Panc1 (cell line): Measurements from ENCODE around the gene HOXD9.

Source experiments
- CTCF ChIP-seq: fragments of 450-650 bp; IDR thresholded peaks from 2 replicates; pipeline ENCODE4 v1.5.1; 2017; ENCODE audit warnings: mild to moderate bottlenecking
- POLR2AphosphoS5 ChIP-seq: IDR thresholded peaks from 2 replicates; pipeline ENCODE4 v1.6.1; 2012; ENCODE audit warnings: mild to moderate bottlenecking, low read depth, low read length, moderate library complexity
- REST ChIP-seq, 2 experiments: IDR thresholded peaks; 2 replicates each; pipeline ENCODE4 v1.6.1; 2011 to 2012; ENCODE audit warnings: low read depth in 2 of 2, control low read depth in 1 of 2, low read length in 1 of 2, mild to moderate bottlenecking in 1 of 2, moderate library complexity in 1 of 2; ENCODE audit not compliant: insufficient read depth in 1 of 2
- SIN3A ChIP-seq: IDR thresholded peaks from 2 replicates; pipeline ENCODE4 v1.6.1; 2012; ENCODE audit warnings: low read depth, mild to moderate bottlenecking, low read length, moderate library complexity, borderline replicate concordance; ENCODE audit not compliant: insufficient read depth

GRCh38 chr2:176161825-176162626 is 39.5 kb downstream of the HOXD9 start:
- TF ChIP-seq CTCF = no peak
- TF ChIP-seq REST (IDR thresholded peaks at IDR 0.05; ENCODE audit: insufficient read depth in 1 of 2, low read depth in 2 of 2, low read length in 1 of 2) = no peak
- TF ChIP-seq POLR2AphosphoS5 = no peak
- no peak for TF ChIP-seq SIN3A
